HL-60 (cell line): Measurements from ENCODE around the gene TMEM163.

Experiments
- DNase-seq, 2 experiments: peaks; one replicate each; pipeline ENCODE4 v3.0.0-alpha.2; 2010 to 2020; ENCODE audit warnings: low read depth in 1 of 2, low spot score in 1 of 2
- H3K27ac ChIP-seq: fragments of 250-450 bp; sonication (Bioruptor Pico); replicated peaks from 2 replicates; pipeline ENCODE4 v1.5.1; 2020; ENCODE audit warnings: mild to moderate bottlenecking, moderate library complexity
- H3K27me3 ChIP-seq: fragments of 250-450 bp; sonication (Bioruptor Pico); 2 replicates; pipeline ENCODE4 v1.5.1; 2021; ENCODE audit warnings: mild to moderate bottlenecking, moderate library complexity; ENCODE audit not compliant: insufficient read depth, poor library complexity, severe bottlenecking
- H3K4me3 ChIP-seq: replicated peaks from 2 replicates; pipeline ENCODE4 v1.5.1; 2011; ENCODE audit warnings: mild to moderate bottlenecking, control low read depth, low read length; ENCODE audit not compliant: insufficient read depth
- CTCF ChIP-seq: IDR thresholded peaks from one replicate; pipeline ENCODE4 v1.5.1; 2011; ENCODE audit warnings: low read length, control low read depth, inconsistent platforms; ENCODE audit not compliant: insufficient read depth
- GABPA ChIP-seq: IDR thresholded peaks from 2 replicates; pipeline ENCODE4 v1.6.1; 2012; ENCODE audit warnings: low read depth
- POLR2AphosphoS5 ChIP-seq: IDR thresholded peaks from 2 replicates; pipeline ENCODE4 v1.6.1; 2012; ENCODE audit warnings: low read depth
- REST ChIP-seq: IDR thresholded peaks from 2 replicates; pipeline ENCODE4 v1.6.1; 2012; ENCODE audit warnings: low read depth; ENCODE audit not compliant: insufficient replicate concordance
- SPI1 ChIP-seq: IDR thresholded peaks from 2 replicates; pipeline ENCODE4 v1.6.1; 2012; ENCODE audit warnings: low read depth, mild to moderate bottlenecking, borderline replicate concordance

The TMEM163 gene

GRCh38 chr2:134679294-134679693, 39.5 kb downstream of the TMEM163 start:
- no peak overlapping the region for H3K27ac ChIP-seq
- TF ChIP-seq REST: no peak
- no peak for TF ChIP-seq SPI1
- TF ChIP-seq CTCF: no peak
- no peak for DNase-seq
- H3K4me3 ChIP-seq: no peak overlapping the region
- H3K27me3 ChIP-seq: no peaks in the 10 kb centered on the region

- no peak for TF ChIP-seq GABPA
- no peak for TF ChIP-seq CTCF
- no peak for TF ChIP-seq SPI1
- no peak for TF ChIP-seq REST
- TF ChIP-seq POLR2AphosphoS5: no peak
- Histone ChIP-seq H3K4me3 (no peak overlapping the region), H3K27ac (no peak overlapping the region), H3K27me3 (no peaks in the 10 kb centered on the region)
- DNase-seq: no peak
Observed at GRCh38 chr2:134677856-134678756, 40.7 kb downstream of the TMEM163 start.

GRCh38 chr2:134676960-134677359, 41.8 kb downstream of the TMEM163 start:
- DNase-seq: no peak
- Histone ChIP-seq H3K27me3 (no peaks in the 10 kb centered on the region), H3K27ac (no peak overlapping the region), H3K4me3 (no peak overlapping the region)
- TF ChIP-seq CTCF (no peak), REST (no peak), GABPA (no peak), POLR2AphosphoS5 (no peak), SPI1 (no peak)
